ENCODE results near the gene PARP3. TPM values are rescaled to one million over a fixed set of nuclear protein-coding genes. Genes with fewer than 3 reads are reported as not detected.

The PARP3 gene
- total RNA-seq, 1 donor from 2014 or later, result 22.5 TPM

DNA sequence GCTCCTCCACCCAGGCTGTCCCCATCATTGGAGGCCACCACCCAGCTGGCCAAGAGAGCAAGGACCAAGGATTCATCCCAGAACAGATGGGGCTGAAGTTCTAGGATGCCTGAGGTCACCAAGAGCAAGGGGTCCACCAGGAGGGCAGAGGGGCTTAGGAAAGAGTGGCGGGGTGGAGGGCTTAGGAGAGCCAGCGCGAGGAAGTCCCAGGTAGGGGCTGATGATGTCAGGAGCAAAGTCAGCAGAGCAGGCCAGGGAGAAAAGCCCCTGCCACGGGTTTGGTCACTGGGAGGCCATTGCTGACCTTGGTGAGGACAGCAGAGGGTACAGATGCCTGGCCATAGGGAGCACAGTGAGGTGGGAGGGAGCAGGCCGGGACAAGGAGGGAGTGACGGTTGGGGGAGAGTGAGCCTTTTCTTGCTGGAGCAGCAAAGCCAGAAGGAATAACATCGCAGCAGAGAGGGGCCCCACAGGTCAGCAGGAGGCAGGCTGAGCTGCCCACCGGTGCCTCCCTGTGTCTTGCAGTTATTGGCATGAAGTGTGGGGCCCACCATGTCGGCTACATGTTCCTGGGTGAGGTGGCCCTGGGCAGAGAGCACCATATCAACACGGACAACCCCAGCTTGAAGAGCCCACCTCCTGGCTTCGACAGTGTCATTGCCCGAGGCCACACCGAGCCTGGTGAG, 5.2 kb downstream of the PARP3 start:
- no peak for DNase-seq (ENCODE audit: low read depth)
- no peak overlapping the region for H3K4me3 ChIP-seq (ENCODE audit: low read depth, low read length)
- H3K36me3 ChIP-seq (ENCODE audit: control insufficient read depth, insufficient read depth, low read length), result no peaks in the 10 kb centered on the region
- TF ChIP-seq, protein P1, sequence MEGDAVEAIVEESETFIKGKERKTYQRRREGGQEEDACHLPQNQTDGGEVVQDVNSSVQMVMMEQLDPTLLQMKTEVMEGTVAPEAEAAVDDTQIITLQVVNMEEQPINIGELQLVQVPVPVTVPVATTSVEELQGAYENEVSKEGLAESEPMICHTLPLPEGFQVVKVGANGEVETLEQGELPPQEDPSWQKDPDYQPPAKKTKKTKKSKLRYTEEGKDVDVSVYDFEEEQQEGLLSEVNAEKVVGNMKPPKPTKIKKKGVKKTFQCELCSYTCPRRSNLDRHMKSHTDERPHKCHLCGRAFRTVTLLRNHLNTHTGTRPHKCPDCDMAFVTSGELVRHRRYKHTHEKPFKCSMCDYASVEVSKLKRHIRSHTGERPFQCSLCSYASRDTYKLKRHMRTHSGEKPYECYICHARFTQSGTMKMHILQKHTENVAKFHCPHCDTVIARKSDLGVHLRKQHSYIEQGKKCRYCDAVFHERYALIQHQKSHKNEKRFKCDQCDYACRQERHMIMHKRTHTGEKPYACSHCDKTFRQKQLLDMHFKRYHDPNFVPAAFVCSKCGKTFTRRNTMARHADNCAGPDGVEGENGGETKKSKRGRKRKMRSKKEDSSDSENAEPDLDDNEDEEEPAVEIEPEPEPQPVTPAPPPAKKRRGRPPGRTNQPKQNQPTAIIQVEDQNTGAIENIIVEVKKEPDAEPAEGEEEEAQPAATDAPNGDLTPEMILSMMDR (IDR thresholded peaks at IDR 0.05; ENCODE audit: insufficient read depth, low read length, poor library complexity, severe bottlenecking), result no peak
- H3K27me3 ChIP-seq (ENCODE audit: control insufficient read depth, insufficient read depth, low read length), result no peaks in the 10 kb centered on the region

DNA sequence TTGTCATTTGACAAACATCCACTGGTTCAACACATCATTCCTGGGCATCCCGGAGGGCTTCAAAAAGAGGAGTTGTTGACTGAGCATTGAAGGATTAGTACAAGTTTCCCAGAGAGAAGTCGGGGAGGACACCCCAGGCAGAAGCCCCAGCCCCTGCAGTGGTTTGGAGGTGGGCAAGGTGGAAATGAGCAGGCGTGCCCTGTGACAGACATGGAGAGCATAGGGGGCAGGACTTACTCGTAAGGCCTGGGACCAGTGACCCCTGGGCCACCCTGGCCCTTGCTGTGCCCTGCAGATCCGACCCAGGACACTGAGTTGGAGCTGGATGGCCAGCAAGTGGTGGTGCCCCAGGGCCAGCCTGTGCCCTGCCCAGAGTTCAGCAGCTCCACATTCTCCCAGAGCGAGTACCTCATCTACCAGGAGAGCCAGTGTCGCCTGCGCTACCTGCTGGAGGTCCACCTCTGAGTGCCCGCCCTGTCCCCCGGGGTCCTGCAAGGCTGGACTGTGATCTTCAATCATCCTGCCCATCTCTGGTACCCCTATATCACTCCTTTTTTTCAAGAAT, 5.9 kb downstream of the PARP3 start:
- Histone ChIP-seq H3K4me3 (ENCODE audit: low read depth, low read length) (no peak overlapping the region), H3K27me3 (ENCODE audit: control insufficient read depth, insufficient read depth, low read length) (no peaks in the 10 kb centered on the region), H3K36me3 (ENCODE audit: control insufficient read depth, insufficient read depth, low read length) (no peaks in the 10 kb centered on the region)
- TF ChIP-seq, protein P1 (IDR thresholded peaks at IDR 0.05; ENCODE audit: insufficient read depth, low read length, poor library complexity, severe bottlenecking), result no peak
- no peak for DNase-seq (ENCODE audit: low read depth)

DNA sequence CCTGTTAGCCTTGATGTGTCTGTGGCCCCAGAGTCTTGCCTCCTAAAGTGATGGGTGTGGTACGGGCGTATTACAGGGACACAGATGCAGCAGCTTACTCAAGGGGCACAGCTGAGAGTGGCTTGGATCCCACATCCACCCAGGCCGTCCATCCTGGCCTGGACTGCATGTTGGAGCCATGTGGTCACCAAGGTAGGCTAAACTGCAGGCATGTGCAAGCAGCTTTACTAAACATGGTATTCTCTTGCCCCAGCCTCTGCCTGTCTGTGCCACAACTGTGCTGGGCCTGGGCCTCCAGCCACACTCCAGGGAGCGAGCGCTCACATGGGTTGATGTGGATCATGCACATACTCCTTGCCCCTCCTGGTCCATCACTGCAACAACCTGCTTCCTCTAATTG, 7.0 kb downstream of the PARP3 start:
- Histone ChIP-seq H3K27me3 (ENCODE audit: control insufficient read depth, insufficient read depth, low read length) (peaks cover 4% of the 10 kb centered on the region), H3K4me3 (ENCODE audit: low read depth, low read length) (no peak overlapping the region), H3K36me3 (ENCODE audit: control insufficient read depth, insufficient read depth, low read length) (no peaks in the 10 kb centered on the region)
- TF ChIP-seq, protein P1 (IDR thresholded peaks at IDR 0.05; ENCODE audit: insufficient read depth, low read length, poor library complexity, severe bottlenecking), result no peak
- DNase-seq (ENCODE audit: low read depth), result no peak

DNA sequence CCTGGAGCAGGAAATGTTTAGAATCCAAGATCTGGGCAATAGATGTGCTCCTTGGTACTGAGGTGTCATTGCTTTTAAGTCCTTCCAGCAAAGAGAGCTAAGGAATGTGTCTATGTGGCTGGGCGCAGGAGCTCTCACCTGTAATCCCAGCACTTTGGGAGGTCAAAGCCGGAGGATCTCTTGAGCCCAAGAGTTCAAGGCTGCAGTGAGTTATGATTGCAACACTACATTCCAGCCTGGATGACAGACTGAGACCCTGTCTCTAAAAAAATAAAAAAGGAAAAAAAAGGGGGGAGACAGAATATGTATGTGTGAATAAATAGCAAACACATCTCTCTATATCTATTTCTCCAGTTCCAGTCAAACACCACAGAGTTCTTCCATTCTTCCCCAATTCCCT, 8.7 kb downstream of the PARP3 start:
- no peak for DNase-seq (ENCODE audit: low read depth)
- Histone ChIP-seq H3K27me3 (ENCODE audit: control insufficient read depth, insufficient read depth, low read length) (peaks cover 11% of the 10 kb centered on the region), H3K4me3 (ENCODE audit: low read depth, low read length) (no peak overlapping the region), H3K36me3 (ENCODE audit: control insufficient read depth, insufficient read depth, low read length) (no peaks in the 10 kb centered on the region)
- TF ChIP-seq, protein P1 (IDR thresholded peaks at IDR 0.05; ENCODE audit: insufficient read depth, low read length, poor library complexity, severe bottlenecking), result no peak

DNA sequence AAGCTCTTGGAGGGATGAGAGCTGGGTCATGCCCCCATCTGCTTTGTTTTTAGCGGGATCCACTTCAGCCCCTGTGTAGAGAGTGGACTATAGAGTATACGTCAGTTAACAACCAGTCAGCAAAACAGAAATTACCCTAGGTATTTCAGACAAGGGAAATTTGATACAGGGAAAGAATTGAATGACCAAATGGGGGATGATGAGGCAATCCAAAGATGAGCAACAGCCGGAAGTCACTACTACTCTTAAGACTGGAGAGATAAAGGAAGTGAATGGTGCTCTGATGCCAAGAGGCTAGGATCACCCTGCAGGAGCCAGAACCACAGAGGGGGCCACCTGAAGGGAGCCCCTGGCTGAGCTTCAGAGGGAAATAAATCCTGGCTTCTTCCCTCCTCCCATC, 11.3 kb downstream of the PARP3 start:
- no peak for DNase-seq (ENCODE audit: low read depth)
- TF ChIP-seq, protein P1 (IDR thresholded peaks at IDR 0.05; ENCODE audit: insufficient read depth, low read length, poor library complexity, severe bottlenecking), result no peak

DNA sequence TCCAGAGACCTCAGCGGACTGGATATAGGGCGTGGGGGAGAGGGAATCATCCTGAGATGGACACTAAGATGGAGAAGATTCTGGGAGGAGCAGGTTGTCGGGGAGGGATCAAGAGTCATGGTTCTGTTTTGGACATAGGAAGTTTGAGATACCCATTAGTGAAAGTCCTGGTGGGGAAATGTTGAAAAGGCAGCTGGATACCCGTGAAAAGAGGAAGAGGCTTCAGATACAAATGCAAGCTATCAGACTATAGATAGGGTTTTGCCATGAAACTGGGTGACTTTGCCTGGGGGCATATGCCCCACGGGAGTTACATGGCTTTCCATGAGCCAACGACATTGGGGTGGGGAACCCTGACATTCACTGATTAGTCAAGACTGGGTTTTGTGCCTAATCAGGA, 11.9 kb downstream of the PARP3 start:
- no peak overlapping the region for H3K4me3 ChIP-seq (ENCODE audit: low read depth, low read length)
- H3K27me3 ChIP-seq (ENCODE audit: control insufficient read depth, insufficient read depth, low read length), result peaks cover 11% of the 10 kb centered on the region
- TF ChIP-seq, protein P1 (IDR thresholded peaks at IDR 0.05; ENCODE audit: insufficient read depth, low read length, poor library complexity, severe bottlenecking), result no peak
- no peak for DNase-seq (ENCODE audit: low read depth)
- no peaks in the 10 kb centered on the region for H3K36me3 ChIP-seq (ENCODE audit: control insufficient read depth, insufficient read depth, low read length)

More for the DNA sequence above, 11.3 kb downstream of the PARP3 start:
- H3K4me3 ChIP-seq (ENCODE audit: low read depth, low read length), result no peak overlapping the region
- H3K27me3 ChIP-seq (ENCODE audit: control insufficient read depth, insufficient read depth, low read length), result peaks cover 11% of the 10 kb centered on the region
- H3K36me3 ChIP-seq (ENCODE audit: control insufficient read depth, insufficient read depth, low read length), result no peaks in the 10 kb centered on the region

Measured in kidney epithelial cell (primary cell).